HG03097 (cell line): ENCODE data around the gene SAP30.

Experiments
- ATAC-seq: cut with Tn5 transposase; IDR thresholded peaks from one replicate; pipeline ENCODE4 v1.9.1; 2021; ENCODE audit not compliant: unreplicated experiment, low FRiP score

Gene SAP30

GRCh38 chr4:173365359-173365996 lies 5.3 kb upstream of the SAP30 start:
- ATAC-seq, result no peak

GRCh38 chr4:173367285-173367684 lies 3.5 kb upstream of the SAP30 start:
- no peak for ATAC-seq

GRCh38 chr4:173367946-173368345 lies 2.8 kb upstream of the SAP30 start:
- ATAC-seq, result no peak

GRCh38 chr4:173370130-173370476 lies 651 bp upstream of the SAP30 start:
- no peak for ATAC-seq

DNA sequence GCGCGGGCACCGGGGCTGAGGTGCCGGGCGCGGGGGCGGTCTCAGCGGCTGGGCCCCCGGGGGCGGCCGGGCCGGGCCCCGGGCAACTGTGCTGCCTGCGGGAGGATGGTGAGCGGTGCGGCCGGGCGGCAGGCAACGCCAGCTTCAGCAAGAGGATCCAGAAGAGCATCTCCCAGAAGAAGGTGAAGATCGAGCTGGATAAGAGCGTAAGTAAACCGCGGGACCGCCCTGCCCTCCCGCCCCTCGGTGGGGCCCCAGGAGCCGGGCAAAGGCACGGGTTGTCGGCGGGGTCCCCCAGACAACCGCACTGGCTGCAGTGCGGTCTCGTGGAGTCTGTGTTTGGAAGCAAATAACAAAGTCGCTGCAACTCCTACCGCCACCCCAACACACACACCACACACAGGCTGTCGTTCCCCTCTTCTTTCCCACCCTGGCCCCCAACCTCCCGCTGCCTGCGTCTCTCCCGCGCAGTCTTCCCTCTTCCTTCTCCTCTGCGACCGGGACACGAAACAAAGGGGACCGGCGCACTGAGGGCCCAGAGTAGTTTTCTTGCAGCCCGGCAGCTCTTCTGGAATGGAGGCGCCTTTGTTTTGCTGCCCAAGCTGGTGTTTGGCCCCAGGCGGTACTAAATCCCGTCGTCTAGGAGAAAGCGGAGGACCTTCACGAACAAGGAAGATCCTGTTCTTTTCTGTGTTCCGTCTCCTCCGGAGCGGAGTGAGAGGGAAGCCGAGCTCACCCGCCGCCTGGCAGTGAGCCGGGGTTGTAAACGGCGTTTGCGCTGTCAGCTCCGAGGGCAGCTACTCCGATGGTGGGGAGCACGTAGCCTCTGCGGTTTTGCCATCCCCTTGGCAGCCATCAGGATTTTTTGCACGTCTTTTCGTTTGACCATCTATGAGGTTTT lies 788 bp downstream of the SAP30 start:
- peak; percentile 25 for ATAC-seq

DNA sequence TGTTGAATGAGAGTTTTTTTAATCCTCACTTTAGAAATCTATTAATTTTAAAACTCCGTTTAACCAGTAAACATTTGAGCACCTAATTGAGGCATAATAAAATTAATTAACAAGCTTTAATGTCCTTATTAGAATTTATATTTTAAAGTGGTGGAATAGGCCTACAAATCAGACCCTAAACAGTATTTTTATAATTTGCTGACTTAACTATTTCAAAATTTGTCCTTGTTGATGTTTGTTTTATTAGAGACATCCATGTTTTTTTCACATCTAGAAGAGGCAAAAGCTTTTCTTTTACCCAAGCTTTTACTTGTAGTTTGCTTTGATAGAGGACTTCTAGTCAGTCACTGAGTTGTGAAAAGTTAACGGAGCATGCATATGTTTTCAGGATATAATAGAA lies 3.8 kb downstream of the SAP30 start:
- ATAC-seq, result no peak

- no peak for ATAC-seq
Observed at GRCh38 chr4:173379929-173380328, 9.2 kb downstream of the SAP30 start.

DNA sequence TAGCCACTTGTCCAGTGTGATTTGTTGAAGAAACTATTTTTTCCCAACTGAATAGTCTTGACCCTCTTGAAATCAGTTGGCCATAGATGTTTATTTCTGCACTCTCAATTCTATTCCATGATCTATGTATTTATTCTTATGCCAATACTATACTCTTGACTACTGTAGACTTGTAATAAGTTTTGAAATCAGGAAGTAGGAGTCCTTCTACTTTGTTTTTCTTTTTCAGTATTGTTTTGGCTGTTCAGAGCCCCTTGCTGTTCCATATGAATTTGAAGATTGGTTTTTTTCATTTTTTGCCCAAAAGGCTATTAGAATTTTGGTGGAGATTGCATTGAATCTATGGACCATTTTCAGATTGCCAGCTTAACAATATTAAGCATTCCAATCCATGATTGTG lies 10.2 kb downstream of the SAP30 start:
- no peak for ATAC-seq

DNA sequence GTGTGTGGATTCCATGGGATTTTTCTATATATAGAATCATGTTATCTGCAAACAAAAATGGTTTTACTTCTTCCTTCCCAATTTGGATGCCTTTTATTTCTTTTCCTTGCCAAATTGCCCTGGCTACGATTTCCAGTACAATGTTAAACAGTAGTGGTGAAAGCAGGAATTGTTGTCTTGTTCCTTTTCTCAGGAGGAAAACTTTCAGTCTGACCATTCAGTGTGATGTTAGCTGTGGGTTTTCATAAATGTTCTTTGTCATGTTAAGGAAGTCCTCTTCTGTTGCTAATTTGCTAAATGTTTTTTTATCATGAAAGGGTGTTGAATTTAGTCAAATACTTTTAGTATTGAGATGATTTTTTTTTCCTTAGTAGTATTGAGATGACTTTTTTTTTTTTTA lies 10.9 kb downstream of the SAP30 start:
- no peak for ATAC-seq

DNA sequence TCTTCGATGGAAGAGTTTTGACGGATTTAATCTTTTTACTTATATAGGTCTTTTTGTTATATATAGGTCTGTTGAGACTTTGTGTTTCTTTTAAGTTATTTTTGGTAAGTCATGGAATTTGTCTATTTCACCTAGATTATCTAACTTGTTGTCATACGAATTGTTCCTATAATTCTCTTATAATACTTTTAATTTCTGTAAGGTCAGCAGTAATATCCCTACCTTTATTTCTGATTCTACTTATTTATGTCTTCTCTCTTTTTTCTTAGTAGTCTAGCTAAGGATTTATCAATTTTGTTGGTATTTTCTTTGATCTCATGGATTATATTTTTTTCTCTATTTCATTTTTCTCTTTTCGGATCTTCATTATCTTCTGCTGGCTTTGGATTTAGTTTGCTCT lies 11.6 kb downstream of the SAP30 start:
- no peak for ATAC-seq

GRCh38 chr4:173386751-173387150 lies 16.0 kb downstream of the SAP30 start:
- no peak for ATAC-seq

DNA sequence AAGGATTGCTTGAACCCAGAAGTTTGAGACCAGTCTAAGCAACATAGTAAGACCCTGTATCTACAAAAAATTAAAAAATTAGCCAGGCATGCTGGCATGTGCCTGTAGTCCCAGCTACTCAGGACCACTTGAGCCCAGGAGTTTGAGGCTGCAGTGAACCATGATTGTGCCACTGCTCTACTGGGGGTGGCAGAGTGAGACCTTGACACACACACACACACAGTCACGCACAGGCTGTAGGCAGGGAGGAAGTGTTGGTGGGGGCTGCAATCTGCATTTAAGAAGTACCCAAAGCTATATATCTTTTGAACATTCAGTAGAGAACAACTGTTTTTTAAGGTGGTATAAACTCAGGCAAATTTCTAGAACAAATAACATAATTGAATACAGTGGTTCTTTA lies 20.9 kb downstream of the SAP30 start:
- ATAC-seq, result no peak

DNA sequence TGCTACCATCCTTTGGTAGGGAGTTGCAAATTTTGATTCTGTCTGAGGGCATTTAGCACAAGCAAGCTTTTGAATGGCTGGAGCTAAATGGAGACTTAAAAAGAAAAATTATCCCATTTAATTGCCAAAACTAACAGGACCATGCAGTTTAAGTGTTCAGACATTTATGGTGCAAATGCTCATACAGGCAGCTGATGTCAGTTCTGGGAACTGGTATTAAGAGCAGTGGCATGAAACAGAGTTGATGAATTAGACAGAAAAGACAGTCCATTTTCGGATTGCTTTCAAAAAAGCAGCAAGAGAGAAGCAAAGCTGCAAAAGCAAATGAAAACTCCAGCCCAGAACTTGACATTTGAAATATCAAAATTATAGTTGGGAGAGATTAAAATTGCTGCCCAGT lies 26.9 kb downstream of the SAP30 start:
- ATAC-seq, result no peak

- ATAC-seq, result no peak
Observed at GRCh38 chr4:173398220-173398619, 27.5 kb downstream of the SAP30 start.

DNA sequence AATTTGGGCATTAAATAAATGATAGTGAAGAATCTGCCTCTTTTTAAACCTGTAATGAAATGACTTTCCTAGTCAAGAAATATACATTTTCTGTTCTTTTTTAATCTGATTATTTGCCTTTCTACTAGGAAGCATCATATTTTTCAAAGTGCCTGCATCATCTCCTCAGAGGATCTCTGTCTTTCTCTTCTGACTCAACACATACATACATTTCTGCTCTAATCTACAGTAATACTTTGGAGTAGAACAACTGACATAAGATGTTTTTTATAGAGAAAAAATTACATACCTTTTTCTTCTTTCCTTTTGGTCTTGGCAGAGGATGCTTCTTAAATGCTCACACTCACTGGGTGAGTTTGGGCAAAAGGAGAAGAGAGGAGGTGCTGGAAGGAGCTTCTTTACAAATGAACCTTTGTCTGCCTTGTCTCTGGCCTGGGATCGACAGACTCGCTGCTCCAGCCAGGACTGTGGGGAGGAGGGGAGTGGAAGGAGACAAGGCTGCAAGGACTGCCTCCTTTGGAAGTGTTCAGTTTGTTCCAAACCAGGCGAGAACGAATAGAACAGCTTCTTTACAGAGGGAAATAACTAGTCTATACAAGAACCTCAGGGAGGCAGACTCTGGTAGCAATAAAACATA lies 28.1 kb downstream of the SAP30 start, which contains the start of gene SCRG1:
Gene SCRG1 (minus strand): TSS at position 338 of the 637 bp plus-strand sequence. CDS start 7,702 bp downstream, outside the sequence.
- ATAC-seq, result no peak

GRCh38 chr4:173401063-173401462 lies 30.3 kb downstream of the SAP30 start:
- ATAC-seq, result no peak

GRCh38 chr4:173403051-173403450 lies 32.3 kb downstream of the SAP30 start:
- ATAC-seq, result no peak

DNA sequence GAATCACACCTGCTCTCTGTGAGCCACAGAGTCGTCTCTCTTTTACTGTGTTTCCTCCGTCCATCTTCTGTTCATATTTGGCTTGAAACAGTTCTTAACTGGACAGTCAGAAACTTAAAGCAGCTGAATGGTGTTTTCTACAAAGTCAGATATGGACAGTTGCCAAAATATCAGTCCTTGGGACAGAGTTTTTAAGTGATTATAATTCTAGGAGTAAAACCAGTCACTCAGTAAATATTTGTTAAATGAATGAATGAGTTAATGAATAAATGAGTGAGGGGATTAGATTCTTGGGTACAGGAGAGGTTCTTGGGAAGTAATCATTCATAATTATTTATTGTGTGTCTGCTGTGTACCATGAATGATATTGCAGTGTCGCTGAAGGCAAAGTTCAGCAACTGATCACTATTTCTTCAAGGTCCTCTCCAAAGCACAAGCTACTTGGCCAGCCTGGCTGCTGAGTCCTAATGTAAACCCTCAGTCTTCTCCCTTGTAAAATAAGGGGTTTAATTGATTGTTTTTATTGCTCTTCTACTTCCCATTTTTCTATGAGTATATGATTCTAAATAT lies 33.6 kb downstream of the SAP30 start:
- no peak for ATAC-seq

DNA sequence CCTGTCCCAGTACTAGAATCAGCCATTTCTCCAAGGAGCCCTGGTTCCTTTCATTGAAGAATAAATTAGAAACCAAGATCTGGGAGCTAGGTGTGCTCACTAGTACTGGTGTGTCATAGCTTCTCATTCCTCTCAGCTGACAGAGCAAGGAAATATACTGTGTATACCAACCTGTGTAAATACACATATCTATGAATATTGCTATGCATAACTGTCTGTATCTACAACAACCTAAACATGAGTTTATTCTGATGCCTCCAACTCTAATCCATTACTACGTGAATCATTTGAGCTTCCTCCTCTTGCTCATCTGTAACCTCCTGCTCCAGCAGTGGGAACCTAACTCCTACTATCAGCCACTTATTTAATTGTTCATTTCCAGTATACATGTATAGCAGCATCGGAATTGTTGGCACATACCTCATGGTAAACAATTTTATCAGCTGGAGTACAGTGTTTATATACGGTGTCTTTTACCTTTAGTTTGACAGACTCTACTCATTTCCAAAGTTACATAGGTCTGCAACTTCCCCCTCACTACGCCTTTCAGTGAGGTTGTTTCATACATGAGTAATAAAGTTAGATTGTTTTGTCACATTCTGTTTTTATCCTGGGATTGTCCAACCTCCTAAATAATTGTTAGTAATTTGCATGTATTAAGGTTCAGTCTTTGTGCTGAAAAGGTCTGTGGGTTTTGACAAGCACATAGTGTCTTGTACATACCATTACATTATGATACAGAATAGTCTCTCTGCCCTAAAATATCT lies 35.3 kb downstream of the SAP30 start:
- ATAC-seq, result no peak

GRCh38 chr4:173410079-173410478 lies 39.3 kb downstream of the SAP30 start:
- no peak for ATAC-seq
